ENCODE results near the gene MOB1A. TPM values are rescaled to one million over a fixed set of nuclear protein-coding genes. Genes with fewer than 3 reads are reported as not detected.

The MOB1A gene
- total RNA-seq, 1 donor from 2014 or later = 109 TPM

DNA sequence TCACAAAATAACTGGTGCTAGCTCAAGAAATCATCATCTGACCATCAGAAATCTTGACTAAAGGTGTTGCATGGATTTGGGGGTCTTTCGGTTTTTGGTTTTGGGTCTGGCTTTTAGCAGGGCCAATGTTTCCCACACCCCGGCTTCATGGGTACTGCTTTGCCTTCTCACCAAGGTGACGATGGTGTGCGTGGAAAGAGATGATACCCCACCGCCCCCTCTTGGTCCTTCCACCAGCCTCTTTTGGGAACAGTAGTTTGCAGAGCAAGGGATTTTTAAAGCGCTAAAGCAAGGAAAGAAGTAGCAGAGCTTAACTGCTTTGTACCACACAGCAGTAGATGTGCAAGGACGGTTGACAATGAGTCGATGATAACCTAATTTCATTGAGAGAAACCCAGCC, 73.3 kb downstream of the MOB1A start:
- DNase-seq (ENCODE audit: low spot score) = no peak

- no peak for DNase-seq (ENCODE audit: low spot score)
Observed at GRCh38 chr2:74104839-74105238, 73.8 kb downstream of the MOB1A start.

DNA sequence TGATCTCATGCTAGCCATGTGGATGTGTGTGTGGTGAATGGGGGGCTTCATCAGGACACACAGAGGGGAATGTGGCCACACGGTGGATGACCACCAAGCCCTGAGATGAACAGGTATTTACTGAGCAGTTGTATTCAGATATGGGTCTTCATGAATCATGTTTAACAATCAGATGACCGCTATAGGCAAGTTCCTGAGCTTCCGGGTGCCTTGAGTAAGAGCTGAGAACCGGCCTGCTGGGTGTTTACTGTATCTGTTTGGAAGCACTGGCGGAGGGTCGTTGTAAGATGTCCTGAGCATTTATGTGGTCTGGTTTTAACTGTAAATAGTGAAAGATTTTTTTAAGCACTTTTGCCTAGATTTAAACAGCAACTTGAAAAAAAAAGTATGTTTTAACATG, 74.9 kb downstream of the MOB1A start:
- no peak for DNase-seq (ENCODE audit: low spot score)

Other genes with a start within 250 kb of the MOB1A start
- gene TET3, start 194.0 kb downstream of the MOB1A start, total RNA-seq = 12.0 TPM
- gene BOLA3, start 31.0 kb downstream of the MOB1A start, total RNA-seq = 42.2 TPM
- 47.4 TPM for gene MTHFD2, start 19.7 kb upstream of the MOB1A start, total RNA-seq
- 2.0 TPM for gene SLC4A5, start 164.5 kb upstream of the MOB1A start, total RNA-seq
- 97.1 TPM for gene DCTN1, start 201.4 kb upstream of the MOB1A start, total RNA-seq
- gene C2orf81, start 242.7 kb upstream of the MOB1A start, total RNA-seq = 1.1 TPM
- 4.6 TPM for gene WDR54, start 242.9 kb upstream of the MOB1A start, total RNA-seq